ENCODE measurements around the gene MKNK1. TPM values are rescaled to one million over a fixed set of nuclear protein-coding genes. Genes with fewer than 3 reads are reported as not detected.

Gene MKNK1
- polyA plus RNA-seq, 1 of the 3 experiments (the other 2 are of a cell fraction), result 28.2 TPM

DNA sequence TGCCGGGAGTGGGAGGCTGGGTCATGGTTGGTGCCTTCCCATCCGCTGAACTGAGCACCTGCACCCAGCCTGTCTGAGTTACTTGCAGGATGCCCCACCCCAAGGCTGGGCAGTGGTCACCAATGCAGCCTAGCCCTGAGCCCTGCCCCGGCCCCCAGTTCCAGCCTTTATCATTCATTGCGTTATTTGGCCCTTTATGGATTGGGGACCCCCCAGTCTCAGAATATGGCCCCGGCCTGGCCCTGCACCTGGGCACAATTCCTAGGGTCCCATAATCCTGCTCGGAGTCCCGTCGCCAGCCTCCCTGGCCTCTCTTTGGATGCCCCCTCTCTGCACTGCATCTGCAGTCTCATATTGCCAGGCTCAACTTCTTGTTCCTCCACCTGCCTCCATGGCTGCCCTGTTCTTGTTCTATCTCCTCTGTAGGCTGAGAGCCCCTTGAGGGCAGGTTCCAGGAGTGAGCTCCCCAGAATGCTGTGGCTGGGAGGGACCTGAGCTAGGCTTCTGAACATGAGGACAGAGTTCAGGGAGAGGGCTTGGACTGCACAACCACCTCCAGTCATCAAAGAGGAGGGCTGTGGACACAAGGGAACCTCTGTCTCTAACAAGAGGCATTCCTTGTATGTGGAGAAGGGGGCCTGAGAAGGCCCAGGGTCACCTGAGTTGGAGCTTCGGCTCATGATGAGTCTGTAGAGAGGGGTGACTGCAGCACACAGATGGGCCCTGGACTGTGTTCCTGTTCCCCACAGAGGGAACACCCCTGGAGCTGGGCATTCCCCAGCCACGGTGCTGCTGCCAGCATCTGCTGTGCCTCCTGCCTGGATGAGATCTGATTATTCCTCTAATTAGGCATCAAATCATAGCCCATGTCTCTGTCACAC lies 51.5 kb downstream of the MKNK1 start:
- Histone ChIP-seq H3K4me1 (ENCODE audit: control insufficient read depth in 1 of 2, insufficient read depth in 2 of 2, low read depth in 1 of 2, low read length in 1 of 2) (peaks cover 0 to 9% of the 10 kb centered on the region in 2 experiments; a peak in 1 of 4 replicates), H3K36me3 (replicated peaks in 1 of 2; ENCODE audit: control insufficient read depth in 1 of 2, insufficient read depth in 2 of 2, low read length in 1 of 2) (peaks cover 0 to 3% of the 10 kb centered on the region in 2 experiments), H3F3A (replicated peaks; ENCODE audit: insufficient read depth) (no peaks in the 10 kb centered on the region), H3K9me2 (no peaks in the 10 kb centered on the region), H3K4me2 (no peak overlapping the region), H2AFZ (ENCODE audit: low read depth) (no peak overlapping the region), H3K9ac (no peak overlapping the region), H3K9me3 (no peaks in the 10 kb centered on the region), H3K27me3 (ENCODE audit: insufficient read depth) (no peaks in the 10 kb centered on the region), H3K79me2 (ENCODE audit: insufficient read depth) (no peaks in the 10 kb centered on the region), H3K27ac (ENCODE audit: low read depth in 2 of 2, low read length in 1 of 2) (no peak overlapping the region), H3K4me3 (ENCODE audit: low read depth in 2 of 2, low read length in 1 of 2) (no peak overlapping the region), H4K20me1 (ENCODE audit: insufficient read depth) (no peaks in the 10 kb centered on the region)
- ChIA-PET POLR2A (no interaction called here), CTCF (interaction anchor here (1.0 to 2.0 kb wide), 5 partner anchors 17 to 106 kb away, joined by 3 to 6 read pairs (median 4); a partner anchor contains a TSS)
- WGBS (ENCODE audit: low lambda C conversion rate), result 52% methylated on average over 6 of the region's 10 CpGs
- no peak for DNase-seq
- TF ChIP-seq RFX5 (IDR thresholded peaks at IDR 0.05; ENCODE audit: low read length), result no peak
- no peak for TF ChIP-seq TEAD4 (IDR thresholded peaks at IDR 0.05; ENCODE audit: borderline replicate concordance, insufficient read depth)
- no peak for TF ChIP-seq MEF2A (IDR thresholded peaks at IDR 0.05; ENCODE audit: borderline replicate concordance, low read depth)
- no peak for TF ChIP-seq RAD21 (IDR thresholded peaks at IDR 0.05; ENCODE audit: low read length)
- TF ChIP-seq, protein P1, sequence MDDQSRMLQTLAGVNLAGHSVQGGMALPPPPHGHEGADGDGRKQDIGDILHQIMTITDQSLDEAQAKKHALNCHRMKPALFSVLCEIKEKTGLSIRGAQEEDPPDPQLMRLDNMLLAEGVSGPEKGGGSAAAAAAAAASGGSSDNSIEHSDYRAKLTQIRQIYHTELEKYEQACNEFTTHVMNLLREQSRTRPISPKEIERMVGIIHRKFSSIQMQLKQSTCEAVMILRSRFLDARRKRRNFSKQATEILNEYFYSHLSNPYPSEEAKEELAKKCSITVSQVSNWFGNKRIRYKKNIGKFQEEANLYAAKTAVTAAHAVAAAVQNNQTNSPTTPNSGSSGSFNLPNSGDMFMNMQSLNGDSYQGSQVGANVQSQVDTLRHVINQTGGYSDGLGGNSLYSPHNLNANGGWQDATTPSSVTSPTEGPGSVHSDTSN (IDR thresholded peaks at IDR 0.05), result no peak
- no peak for TF ChIP-seq JUND (IDR thresholded peaks at IDR 0.05)
- TF ChIP-seq ELF1 (IDR thresholded peaks at IDR 0.05), result no peak
- TF ChIP-seq CHD2 (IDR thresholded peaks at IDR 0.05; ENCODE audit: low read length, partially characterized antibody), result no peak
- TF ChIP-seq, protein P2, sequence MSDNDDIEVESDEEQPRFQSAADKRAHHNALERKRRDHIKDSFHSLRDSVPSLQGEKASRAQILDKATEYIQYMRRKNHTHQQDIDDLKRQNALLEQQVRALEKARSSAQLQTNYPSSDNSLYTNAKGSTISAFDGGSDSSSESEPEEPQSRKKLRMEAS (IDR thresholded peaks at IDR 0.05; ENCODE audit: low read depth), result no peak
- TF ChIP-seq, protein P3, sequence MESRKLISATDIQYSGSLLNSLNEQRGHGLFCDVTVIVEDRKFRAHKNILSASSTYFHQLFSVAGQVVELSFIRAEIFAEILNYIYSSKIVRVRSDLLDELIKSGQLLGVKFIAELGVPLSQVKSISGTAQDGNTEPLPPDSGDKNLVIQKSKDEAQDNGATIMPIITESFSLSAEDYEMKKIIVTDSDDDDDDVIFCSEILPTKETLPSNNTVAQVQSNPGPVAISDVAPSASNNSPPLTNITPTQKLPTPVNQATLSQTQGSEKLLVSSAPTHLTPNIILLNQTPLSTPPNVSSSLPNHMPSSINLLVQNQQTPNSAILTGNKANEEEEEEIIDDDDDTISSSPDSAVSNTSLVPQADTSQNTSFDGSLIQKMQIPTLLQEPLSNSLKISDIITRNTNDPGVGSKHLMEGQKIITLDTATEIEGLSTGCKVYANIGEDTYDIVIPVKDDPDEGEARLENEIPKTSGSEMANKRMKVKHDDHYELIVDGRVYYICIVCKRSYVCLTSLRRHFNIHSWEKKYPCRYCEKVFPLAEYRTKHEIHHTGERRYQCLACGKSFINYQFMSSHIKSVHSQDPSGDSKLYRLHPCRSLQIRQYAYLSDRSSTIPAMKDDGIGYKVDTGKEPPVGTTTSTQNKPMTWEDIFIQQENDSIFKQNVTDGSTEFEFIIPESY (IDR thresholded peaks at IDR 0.05; ENCODE audit: borderline replicate concordance, low read depth), result no peak
- no peak for TF ChIP-seq TCF12 (IDR thresholded peaks at IDR 0.05)
- TF ChIP-seq NFIC (IDR thresholded peaks at IDR 0.05; ENCODE audit: borderline replicate concordance), result no peak
- TF ChIP-seq SIN3A (IDR thresholded peaks at IDR 0.05; ENCODE audit: borderline replicate concordance, low read depth, low read length), result no peak
- TF ChIP-seq, protein P4, sequence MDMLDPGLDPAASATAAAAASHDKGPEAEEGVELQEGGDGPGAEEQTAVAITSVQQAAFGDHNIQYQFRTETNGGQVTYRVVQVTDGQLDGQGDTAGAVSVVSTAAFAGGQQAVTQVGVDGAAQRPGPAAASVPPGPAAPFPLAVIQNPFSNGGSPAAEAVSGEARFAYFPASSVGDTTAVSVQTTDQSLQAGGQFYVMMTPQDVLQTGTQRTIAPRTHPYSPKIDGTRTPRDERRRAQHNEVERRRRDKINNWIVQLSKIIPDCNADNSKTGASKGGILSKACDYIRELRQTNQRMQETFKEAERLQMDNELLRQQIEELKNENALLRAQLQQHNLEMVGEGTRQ (IDR thresholded peaks at IDR 0.05; ENCODE audit: borderline replicate concordance, low read depth, low read length), result no peak
- TF ChIP-seq RCOR1 (IDR thresholded peaks at IDR 0.05; ENCODE audit: low read length), result no peak
- TF ChIP-seq FOXM1 (IDR thresholded peaks at IDR 0.05; ENCODE audit: low read depth), result no peak
- no peak for TF ChIP-seq SMC3 (IDR thresholded peaks at IDR 0.05; ENCODE audit: low read depth, low read length)
- TF ChIP-seq EZH2phosphoT487 (IDR thresholded peaks at IDR 0.05; ENCODE audit: borderline replicate concordance, low read depth), result no peak
- TF ChIP-seq, protein P5, sequence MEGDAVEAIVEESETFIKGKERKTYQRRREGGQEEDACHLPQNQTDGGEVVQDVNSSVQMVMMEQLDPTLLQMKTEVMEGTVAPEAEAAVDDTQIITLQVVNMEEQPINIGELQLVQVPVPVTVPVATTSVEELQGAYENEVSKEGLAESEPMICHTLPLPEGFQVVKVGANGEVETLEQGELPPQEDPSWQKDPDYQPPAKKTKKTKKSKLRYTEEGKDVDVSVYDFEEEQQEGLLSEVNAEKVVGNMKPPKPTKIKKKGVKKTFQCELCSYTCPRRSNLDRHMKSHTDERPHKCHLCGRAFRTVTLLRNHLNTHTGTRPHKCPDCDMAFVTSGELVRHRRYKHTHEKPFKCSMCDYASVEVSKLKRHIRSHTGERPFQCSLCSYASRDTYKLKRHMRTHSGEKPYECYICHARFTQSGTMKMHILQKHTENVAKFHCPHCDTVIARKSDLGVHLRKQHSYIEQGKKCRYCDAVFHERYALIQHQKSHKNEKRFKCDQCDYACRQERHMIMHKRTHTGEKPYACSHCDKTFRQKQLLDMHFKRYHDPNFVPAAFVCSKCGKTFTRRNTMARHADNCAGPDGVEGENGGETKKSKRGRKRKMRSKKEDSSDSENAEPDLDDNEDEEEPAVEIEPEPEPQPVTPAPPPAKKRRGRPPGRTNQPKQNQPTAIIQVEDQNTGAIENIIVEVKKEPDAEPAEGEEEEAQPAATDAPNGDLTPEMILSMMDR (IDR thresholded peaks at IDR 0.05), result no peak

Data from SK-N-SH (cell line).